GM12878 (cell line): ENCODE data around the gene KDF1. TPM values are rescaled to one million over a fixed set of nuclear protein-coding genes. Genes with fewer than 3 reads are reported as not detected.

Experiments used
- ATAC-seq: fragments of 200-7000 bp; cut with Tn5 transposase; 3 replicates; pipeline ENCODE4 v1.9.1; 2020; ENCODE audit warnings: mild to moderate bottlenecking, moderate library complexity
- BruUV-seq: library from RNA; stranded (reverse); fragments of 400-500 nt; replicated peaks from 2 replicates; lab custom pipeline; 2021; lab: Mats Ljungman, UMichigan
- CTCF ChIA-PET: fragments of 300-600 bp; sonication (Branson Sonifier 250); formaldehyde crosslinking; extraction: SDS; loops from one replicate; lab custom pipeline; 2021; ENCODE audit warnings: inconsistent platforms; lab: Yijun Ruan, JAX
- POLR2A ChIA-PET: fragments of 350-600 bp; formaldehyde crosslinking; extraction: SDS; loops from one replicate; lab custom pipeline; 2021; ENCODE audit warnings: inconsistent platforms; lab: Charles Lee
- RAD21 ChIA-PET: fragments of 300-600 bp; sonication (Branson Sonifier 250); formaldehyde crosslinking; loops from one replicate; lab custom pipeline; 2023; ENCODE audit warnings: antibody characterized with exemption; ENCODE audit not compliant: unreplicated experiment; lab: Charles Lee
- SMC1A ChIA-PET: fragments of 300-600 bp; sonication (Branson Sonifier 250); formaldehyde crosslinking; loops from one replicate; lab custom pipeline; 2023; ENCODE audit not compliant: unreplicated experiment, uncharacterized antibody; lab: Charles Lee
- DNase-seq: peaks from one replicate; pipeline ENCODE4 v3.0.0-alpha.2; 2011; ENCODE audit warnings: low read depth, low spot score
- FAIRE-seq: peaks from 3 replicates; lab custom pipeline; 2011; peaks lifted over from hg19 to GRCh38; lab: Jason Lieb, UNC
- H2AFZ ChIP-seq: 2 replicates; pipeline ENCODE4 v1.6.0; 2011; ENCODE audit warnings: low read depth, low read length, control low read depth; ENCODE audit not compliant: control insufficient read depth
- H3K27ac ChIP-seq: 2 replicates; pipeline ENCODE4 v1.5.1; 2011; ENCODE audit warnings: control low read depth; ENCODE audit not compliant: control insufficient read depth, insufficient read depth
- H3K27me3 ChIP-seq, 2 experiments: replicated peaks in 1 of 2; 2 replicates each; pipeline versions ENCODE4 v1.6.0 to v1.6.1; 2011; ENCODE audit warnings: low read length in 1 of 2; ENCODE audit not compliant: control insufficient read depth in 2 of 2, insufficient read depth in 2 of 2
- H3K36me3 ChIP-seq, 2 experiments: 2 replicates each; pipeline ENCODE4 v1.5.1; 2011; ENCODE audit warnings: low read length in 1 of 2; ENCODE audit not compliant: control insufficient read depth in 2 of 2, insufficient read depth in 2 of 2
- H3K4me1 ChIP-seq: 2 replicates; pipeline ENCODE4 v1.6.1; 2011; ENCODE audit warnings: mild to moderate bottlenecking, low read length, moderate library complexity, mixed read lengths; ENCODE audit not compliant: control insufficient read depth, insufficient read depth
- H3K4me2 ChIP-seq: 2 replicates; pipeline ENCODE4 v1.6.0; 2011; ENCODE audit warnings: control low read depth; ENCODE audit not compliant: control insufficient read depth, insufficient read depth
- H3K4me3 ChIP-seq: fragments of 200-600 bp; sonication (generic); 2 replicates; pipeline ENCODE4 v1.5.1; 2016
- H3K79me2 ChIP-seq: 2 replicates; pipeline ENCODE4 v1.6.0; 2011; ENCODE audit warnings: low read length; ENCODE audit not compliant: control insufficient read depth, insufficient read depth
- H3K9ac ChIP-seq: 2 replicates; pipeline ENCODE4 v1.8.0; 2011; ENCODE audit warnings: low read length, control low read depth, mixed read lengths; ENCODE audit not compliant: control insufficient read depth, insufficient read depth
- H3K9me3 ChIP-seq: replicated peaks from 3 replicates; pipeline ENCODE4 v1.5.1; 2011; ENCODE audit warnings: mild to moderate bottlenecking, low read length; ENCODE audit not compliant: control insufficient read depth, insufficient read depth
- H4K20me1 ChIP-seq: 2 replicates; pipeline ENCODE4 v1.6.0; 2011; ENCODE audit not compliant: control insufficient read depth, insufficient read depth
- BMI1 ChIP-seq: fragments of 450-650 bp; IDR thresholded peaks from 2 replicates; pipeline ENCODE4 v1.6.1; 2016; ENCODE audit warnings: mild to moderate bottlenecking, moderate library complexity, borderline replicate concordance
- CEBPZ ChIP-seq: fragments of 150-350 bp; IDR thresholded peaks from 2 replicates; pipeline ENCODE4 v1.6.1; 2016; ENCODE audit warnings: low read depth, low read length
- CREB1 ChIP-seq: IDR thresholded peaks from 2 replicates; pipeline ENCODE4 v1.6.1; 2012; ENCODE audit warnings: low read depth, mild to moderate bottlenecking, inconsistent platforms
- EP300 ChIP-seq, 2 experiments: fragments of 150-350 bp in 1 of 2; IDR thresholded peaks; 2 replicates each; pipeline ENCODE4 v1.6.1; 2011 to 2012; ENCODE audit warnings: low read depth in 2 of 2, low read length in 2 of 2, borderline replicate concordance in 1 of 2, improper control_type of control experiment in 1 of 2, inconsistent platforms in 1 of 2; ENCODE audit not compliant: control insufficient read depth in 1 of 2
- GABPA ChIP-seq: IDR thresholded peaks from 2 replicates; pipeline ENCODE4 v1.6.1; 2014; ENCODE audit warnings: antibody characterized with exemption, low read depth, mild to moderate bottlenecking, inconsistent platforms
- JUND ChIP-seq: IDR thresholded peaks from 2 replicates; pipeline ENCODE4 v1.6.1; 2012; ENCODE audit warnings: low read depth, mild to moderate bottlenecking, low read length, improper control_type of control experiment, moderate library complexity
- MAX ChIP-seq: IDR thresholded peaks from 2 replicates; pipeline ENCODE4 v1.6.1; 2012; ENCODE audit warnings: low read depth, low read length, improper control_type of control experiment
- MLLT1 ChIP-seq: fragments of 450-650 bp; IDR thresholded peaks from 2 replicates; pipeline ENCODE4 v1.6.1; 2016; ENCODE audit warnings: mild to moderate bottlenecking
- MTA3 ChIP-seq: IDR thresholded peaks from 2 replicates; pipeline ENCODE4 v1.6.1; 2012; ENCODE audit warnings: low read length, inconsistent platforms, borderline replicate concordance
- MYC ChIP-seq: IDR thresholded peaks from 2 replicates; pipeline ENCODE4 v1.6.1; 2011; ENCODE audit warnings: mild to moderate bottlenecking, low read length, moderate library complexity, inconsistent platforms; ENCODE audit not compliant: insufficient read depth, insufficient replicate concordance, insufficient read length, severe bottlenecking
- NR2C1 ChIP-seq: fragments of 450-650 bp; IDR thresholded peaks from 2 replicates; pipeline ENCODE4 v1.6.1; 2017; ENCODE audit warnings: antibody characterized with exemption, mild to moderate bottlenecking, moderate library complexity
- NR2F1 ChIP-seq: fragments of 450-650 bp; conservative IDR thresholded peaks from 2 replicates; pipeline ENCODE4 v1.6.1; 2017; ENCODE audit warnings: mild to moderate bottlenecking
- POLR2AphosphoS2 ChIP-seq: IDR thresholded peaks from 2 replicates; pipeline ENCODE4 v1.6.1; 2011; ENCODE audit warnings: low read depth, mild to moderate bottlenecking, low read length, improper control_type of control experiment, moderate library complexity
- SIN3A ChIP-seq: IDR thresholded peaks from 2 replicates; pipeline ENCODE4 v1.6.1; 2012; ENCODE audit warnings: low read depth, low read length, improper control_type of control experiment
- SMAD5 ChIP-seq: IDR thresholded peaks from 2 replicates; pipeline ENCODE4 v1.6.1; 2016; ENCODE audit warnings: antibody characterized with exemption, low read depth
- SP1 ChIP-seq: IDR thresholded peaks from one replicate; pipeline ENCODE4 v1.6.1; 2011; ENCODE audit warnings: low read depth, low read length
- TCF3 ChIP-seq: IDR thresholded peaks from 2 replicates; pipeline ENCODE4 v1.6.1; 2012; ENCODE audit warnings: low read depth, mild to moderate bottlenecking, low read length, borderline replicate concordance; ENCODE audit not compliant: insufficient read depth
- ZNF24 ChIP-seq: fragments of 450-650 bp; IDR thresholded peaks from 2 replicates; pipeline ENCODE4 v1.6.1; 2017; ENCODE audit warnings: antibody characterized with exemption, mild to moderate bottlenecking
- WGBS: methylation state at CpG from one replicate; pipeline ENCODE4 v1.1.6; 2016; ENCODE audit warnings: low lambda C conversion rate; ENCODE audit not compliant: insufficient replicate concordance, insufficient coverage; ENCODE audit errors: missing lambda C conversion rate; 5-methylcytosine and 5-hydroxymethylcytosine counted together
- in situ Hi-C: fragments of 300-500 bp; cut with MboI; formaldehyde crosslinking; loops from 9 replicates; pipeline ENCODE4 v1.14.3; 2018; ENCODE audit warnings: mixed read lengths
- intact Hi-C: fragments of 100-400 bp; cut with micrococcal nuclease; formaldehyde crosslinking; loops from one replicate; pipeline ENCODE4 v1.14.2; 2022; ENCODE audit not compliant: unreplicated experiment
- polyA plus RNA-seq, 11 experiments: library from polyadenylated mRNA; depleted of rRNA in 4 of 11; unstranded in 6 of 11; stranded (reverse) in 5 of 11; fragments of >200 nt; fragmentation: Nextera tagmentation in 4 of 11; fragmentation: Illumina TruSeq in 1 of 11; extraction: Ambion mirVana in 4 of 11; extraction: Trizol in 1 of 11; gene quantifications; 1 replicate in 1 of 11; 2 replicates in 10 of 11; pipeline versions ENCODE4 v1.2.1 to v1.2.3, GENCODE V29; 2011 to 2016; ENCODE audit warnings: inconsistent platforms in 2 of 11, missing spikeins in 2 of 11, low read depth in 1 of 11
- total RNA-seq, 4 experiments: library from RNA; depleted of rRNA in 3 of 4; stranded (reverse); fragments of >200 nt in 3 of 4; fragmentation: Illumina TruSeq in 1 of 4; extraction: Trizol in 1 of 4; gene quantifications; 2 replicates each; pipeline versions ENCODE4 v1.2.1 to v1.2.3, GENCODE V29; 2013 to 2021

The KDF1 gene
- total and polyA plus RNA-seq, 10 of the 15 experiments (the other 5 are each of a cell fraction or from before 2014, with no cell fraction given): 0.03 to 0.13 (median 0.04) TPM; not detected in 7

GRCh38 chr1:26959270-26959669, 998 bp downstream of the KDF1 start:
- DNase-seq (no peak), ATAC-seq (no peak), FAIRE-seq (no peak)
- no peak overlapping the region for H3K27ac ChIP-seq
- no peaks in the 10 kb centered on the region for H3K36me3 ChIP-seq
- no peaks in the 10 kb centered on the region for H3K4me1 ChIP-seq
- intact Hi-C loops (no loop called here), in situ Hi-C loops (no loop called here)
- H3K9ac ChIP-seq: no peak overlapping the region
- BruUV-seq: no TSS peak
- H3K79me2 ChIP-seq: no peaks in the 10 kb centered on the region
- H3K4me2 ChIP-seq: no peak overlapping the region
- WGBS: 30% methylated on average over 13 of the region's 13 CpGs
- H3K9me3 ChIP-seq: no peaks in the 10 kb centered on the region; the same call in 2 of the 3 replicates
- POLR2A ChIA-PET: no interaction called here
- peaks cover 6 to 7% of the 10 kb centered on the region in 2 experiments for H3K27me3 ChIP-seq
- no peaks in the 10 kb centered on the region for H4K20me1 ChIP-seq
- TF ChIP-seq MTA3 (no peak), SMAD5 (no peak), NR2F1 (no peak), SIN3A (no peak), POLR2AphosphoS2 (no peak), JUND (no peak), MAX (no peak), ZNF24 (no peak), NR2C1 (no peak), CEBPZ (no peak), GABPA (no peak), MYC (no peak), MLLT1 (no peak), SP1 (no peak), EP300 (IDR thresholded peaks at IDR 0.05; ENCODE audit: borderline replicate concordance in 1 of 2, control insufficient read depth in 1 of 2, low read depth in 2 of 2, low read length in 2 of 2) (no peak), BMI1 (no peak), TCF3 (no peak), CREB1 (no peak)
- SMC1A ChIA-PET: no interaction called here
- RAD21 ChIA-PET: no interaction called here
- CTCF ChIA-PET: no interaction called here
- no peak overlapping the region for H3K4me3 ChIP-seq
- peak overlapping the region; percentile 61; the same call in 1 of the 2 replicates for H2AFZ ChIP-seq
